ENCODE measurements around the gene PKIG.
"Not testable (repeated sequence)": the region's sequence is repeated elsewhere in the genome, so short reads cannot be mapped to it uniquely, and the experiment has no call there.

Gene PKIG

GRCh38 chr20:44572551-44573500 is 9.6 kb upstream of the PKIG start:
- no peak for DNase-seq

GRCh38 chr20:44573501-44573869 is 8.9 kb upstream of the PKIG start:
- DNase-seq: no peak

GRCh38 chr20:44574372-44574771 is 8.0 kb upstream of the PKIG start:
- DNase-seq: no peak

- no peak for DNase-seq
These were observed 6.1 kb upstream of the PKIG start for GRCh38 chr20:44576297-44576696.

- DNase-seq: no peak
These were observed 2.9 kb upstream of the PKIG start for GRCh38 chr20:44579313-44580081.

- no peak for DNase-seq
These were observed 1.7 kb upstream of the PKIG start for GRCh38 chr20:44580581-44581268.

- no peak for DNase-seq
These were observed 864 bp upstream of the PKIG start for GRCh38 chr20:44581515-44581914.

GRCh38 chr20:44583157-44583556 is 778 bp downstream of the PKIG start:
- DNase-seq: no peak

- DNase-seq: no peak
These were observed 1.8 kb downstream of the PKIG start for GRCh38 chr20:44584162-44584561.

GRCh38 chr20:44585057-44585963 is 2.9 kb downstream of the PKIG start:
- no peak for DNase-seq

GRCh38 chr20:44586289-44586911 is 4.0 kb downstream of the PKIG start:
- peak; percentile 6 for DNase-seq

- no peak for DNase-seq
These were observed 4.9 kb downstream of the PKIG start for GRCh38 chr20:44587035-44587980.

- DNase-seq: not testable (repeated sequence)
These were observed 5.9 kb downstream of the PKIG start for GRCh38 chr20:44588321-44588720.

GRCh38 chr20:44589537-44589936 is 7.2 kb downstream of the PKIG start:
- no peak for DNase-seq

GRCh38 chr20:44590980-44591778 is 8.8 kb downstream of the PKIG start:
- no peak for DNase-seq

GRCh38 chr20:44592366-44592765 is 10.0 kb downstream of the PKIG start:
- no peak for DNase-seq

- DNase-seq: no peak
These were observed 11.4 kb downstream of the PKIG start for GRCh38 chr20:44593751-44594150.

- DNase-seq: no peak
These were observed 12.4 kb downstream of the PKIG start for GRCh38 chr20:44594730-44595129.

- DNase-seq: no peak
These were observed 13.6 kb downstream of the PKIG start for GRCh38 chr20:44596010-44596409.

- no peak for DNase-seq
These were observed 14.5 kb downstream of the PKIG start for GRCh38 chr20:44596876-44597275.
